Suppressor macrophage treated with lipopolysaccharide for 1 hour (primary cell): ENCODE data around the gene FIBCD1.

Experiments used
- DNase-seq, 3 donors: peaks; one replicate each; pipeline ENCODE4 v3.0.0-alpha.2; 2020 to 2022

The FIBCD1 gene

GRCh38 chr9:130905125-130905901 lies 33.7 kb downstream of the FIBCD1 start:
- DNase-seq, result peak in 2 of 3 donors; percentile 21 to 26

DNA sequence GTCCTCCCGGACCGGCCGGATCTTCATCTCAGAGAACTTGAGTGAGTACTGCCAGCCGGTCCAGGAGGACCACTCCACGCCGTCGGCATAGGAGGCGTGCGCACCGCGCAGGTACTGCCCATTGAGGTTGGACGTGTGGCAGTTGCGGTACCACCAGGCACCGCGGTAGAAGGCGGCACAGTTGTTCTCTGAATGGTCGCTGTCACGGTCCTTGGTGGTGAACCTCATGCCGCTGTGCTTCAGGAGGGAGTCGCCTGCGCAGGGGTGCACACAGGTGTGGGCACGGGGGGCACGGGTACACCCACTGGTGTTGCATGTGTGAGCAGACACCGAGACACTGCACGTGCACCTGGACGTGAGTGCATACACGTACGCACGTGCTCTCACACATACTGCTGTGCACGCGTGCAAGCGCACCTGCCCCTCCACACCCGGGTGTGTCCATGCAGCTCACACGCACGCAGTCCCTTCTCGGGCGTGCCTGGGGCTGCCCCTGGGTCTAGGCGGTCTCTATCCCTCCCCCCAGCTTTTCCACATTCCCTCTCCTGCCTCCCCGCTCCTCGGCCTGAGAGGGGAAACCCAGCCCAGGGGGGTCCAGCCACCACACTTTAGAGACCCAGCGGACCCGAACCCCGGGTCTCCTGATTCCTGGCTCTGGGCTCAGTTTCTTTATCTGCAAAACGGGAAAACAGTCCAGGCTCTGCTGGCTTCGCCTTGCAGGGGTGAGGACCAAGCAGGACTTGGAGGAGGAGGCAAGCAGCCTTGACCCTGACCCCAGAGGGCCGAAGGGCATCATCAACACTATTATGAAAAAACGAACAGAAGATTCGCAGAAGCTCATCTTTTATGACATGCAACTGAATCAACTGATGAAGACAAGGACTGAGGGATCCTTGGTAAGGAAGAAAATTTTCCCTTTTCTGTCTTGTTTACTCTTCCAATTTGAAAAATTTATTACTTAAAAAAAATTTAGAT lies 34.7 kb downstream of the FIBCD1 start:
- DNase-seq, result no peak

DNA sequence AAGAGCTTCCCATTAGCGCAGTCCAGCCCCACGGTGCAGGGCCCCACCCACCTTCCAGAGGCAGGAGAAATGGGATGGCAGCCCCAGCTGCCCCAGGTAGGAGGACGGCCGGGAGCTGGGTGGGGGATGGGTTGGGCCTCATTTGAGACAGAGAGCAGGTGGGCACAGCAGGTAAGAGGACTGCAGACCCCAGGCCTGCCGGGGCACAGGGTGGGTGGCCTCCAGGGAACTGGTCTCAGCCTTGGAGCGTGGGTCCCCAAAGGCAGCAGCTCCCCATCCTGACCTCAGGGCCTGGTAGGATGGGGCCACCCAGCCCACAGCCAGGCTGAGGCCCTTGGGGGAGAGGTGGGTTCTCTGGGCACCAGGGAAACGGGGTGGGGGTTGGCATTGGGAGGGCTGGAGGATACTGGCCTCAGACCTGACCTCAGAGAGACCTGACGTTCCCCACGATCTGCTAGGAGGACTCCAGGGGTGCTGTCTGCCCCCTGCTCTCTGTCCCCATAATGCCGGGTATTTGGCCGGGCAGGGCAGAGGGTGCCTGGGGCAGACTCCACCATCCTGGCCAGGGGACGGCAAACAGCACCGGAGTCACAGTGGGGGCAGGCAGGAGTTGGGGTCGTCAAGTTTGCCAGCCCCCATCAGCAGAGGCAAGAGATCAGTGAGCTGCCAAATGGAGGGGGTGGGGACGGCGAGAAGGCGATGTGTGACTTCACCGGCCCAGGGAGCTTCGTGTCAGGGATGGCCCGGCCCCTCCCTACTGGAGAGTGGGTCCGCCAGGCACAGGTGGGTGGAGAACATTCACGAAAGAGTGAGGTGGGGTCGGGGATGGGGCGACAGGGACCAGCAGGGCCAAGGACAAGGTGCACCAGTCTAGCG lies 35.6 kb downstream of the FIBCD1 start:
- no peak for DNase-seq

DNA sequence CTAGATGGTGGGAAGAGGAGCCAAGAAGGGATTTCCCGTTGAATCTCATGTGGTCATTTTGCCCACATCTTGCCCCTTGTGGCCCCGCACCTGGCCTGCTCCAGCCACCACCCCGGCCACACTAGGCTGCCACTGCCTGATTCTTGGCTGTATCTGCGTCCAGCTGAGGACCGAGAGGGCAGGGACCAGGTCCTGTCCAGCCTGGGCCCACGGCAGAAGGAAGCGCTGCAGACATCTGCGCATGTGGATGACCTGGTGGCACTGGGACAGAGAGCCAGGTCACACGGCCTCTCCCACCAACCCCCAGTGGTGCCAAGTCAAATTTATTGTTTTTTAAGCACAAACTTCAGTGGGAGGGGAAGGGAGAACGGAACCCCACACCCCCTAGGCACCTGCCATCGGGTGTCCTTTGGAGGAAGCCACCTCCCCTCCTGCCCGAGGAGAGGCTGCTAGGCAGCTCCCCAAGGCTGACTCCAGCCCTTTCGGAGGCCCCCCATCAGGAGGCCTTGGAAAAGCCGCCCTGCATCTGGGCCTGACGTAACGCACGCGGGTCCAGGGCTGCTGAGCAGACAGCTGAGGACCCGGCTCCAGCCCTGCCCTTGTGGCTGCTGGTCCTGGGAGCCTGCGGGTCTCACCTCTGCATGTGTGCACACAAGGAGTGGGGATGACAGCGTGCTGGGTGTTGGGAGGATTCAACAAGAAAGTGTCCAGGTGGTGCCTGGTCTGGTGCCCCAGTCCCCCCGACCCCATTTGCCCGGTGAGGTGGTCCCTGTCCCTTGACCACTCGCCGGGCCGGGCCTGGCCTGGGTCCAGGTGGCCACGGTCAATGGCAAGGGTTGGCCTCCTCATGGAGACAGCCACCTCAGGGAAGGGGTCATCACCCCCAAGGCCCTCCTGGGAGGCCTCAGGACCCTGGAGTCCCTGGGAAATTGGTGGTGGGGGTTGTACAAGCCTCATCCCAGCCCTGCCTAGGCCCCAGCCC lies 36.6 kb downstream of the FIBCD1 start:
- no peak for DNase-seq

GRCh38 chr9:130901498-130902203 lies 37.4 kb downstream of the FIBCD1 start:
- DNase-seq, result no peak

GRCh38 chr9:130900701-130901497 lies 38.1 kb downstream of the FIBCD1 start:
- no peak for DNase-seq

DNA sequence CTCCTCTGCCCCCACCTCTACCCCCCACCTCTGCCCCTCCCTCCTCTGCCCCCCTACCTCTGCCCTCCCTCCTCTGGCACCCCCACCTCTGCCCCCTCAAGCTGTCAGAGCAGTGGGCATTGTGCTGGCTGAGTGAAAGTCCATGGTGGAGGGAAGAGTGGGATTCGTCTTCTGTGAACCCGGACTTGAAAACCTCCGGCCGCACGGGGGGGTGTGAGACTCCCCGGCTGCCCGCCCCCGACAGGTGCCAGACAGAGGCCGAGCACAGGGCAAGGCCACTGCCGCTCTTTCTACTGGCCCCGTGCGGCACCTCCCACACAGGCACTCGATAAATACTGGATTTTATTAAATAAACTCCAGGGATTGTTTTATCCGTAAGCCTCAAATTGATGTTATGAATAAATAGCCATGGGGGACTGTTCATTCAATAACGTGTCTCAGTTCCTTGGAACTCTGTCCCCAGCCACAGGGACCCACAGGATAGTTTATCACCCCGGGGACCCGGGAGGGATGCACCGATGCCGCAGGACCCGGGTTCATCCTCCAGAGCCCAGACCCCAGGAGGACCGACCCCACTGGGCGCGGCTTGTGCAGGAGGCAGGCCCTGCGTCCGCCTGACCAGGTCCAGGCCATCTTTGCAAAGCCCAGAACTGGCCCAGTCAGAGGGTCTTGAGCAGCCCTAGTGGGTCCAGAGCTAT lies 39.8 kb downstream of the FIBCD1 start:
- no peak for DNase-seq

GRCh38 chr9:130898552-130898852 lies 40.5 kb downstream of the FIBCD1 start:
- no peak for DNase-seq

DNA sequence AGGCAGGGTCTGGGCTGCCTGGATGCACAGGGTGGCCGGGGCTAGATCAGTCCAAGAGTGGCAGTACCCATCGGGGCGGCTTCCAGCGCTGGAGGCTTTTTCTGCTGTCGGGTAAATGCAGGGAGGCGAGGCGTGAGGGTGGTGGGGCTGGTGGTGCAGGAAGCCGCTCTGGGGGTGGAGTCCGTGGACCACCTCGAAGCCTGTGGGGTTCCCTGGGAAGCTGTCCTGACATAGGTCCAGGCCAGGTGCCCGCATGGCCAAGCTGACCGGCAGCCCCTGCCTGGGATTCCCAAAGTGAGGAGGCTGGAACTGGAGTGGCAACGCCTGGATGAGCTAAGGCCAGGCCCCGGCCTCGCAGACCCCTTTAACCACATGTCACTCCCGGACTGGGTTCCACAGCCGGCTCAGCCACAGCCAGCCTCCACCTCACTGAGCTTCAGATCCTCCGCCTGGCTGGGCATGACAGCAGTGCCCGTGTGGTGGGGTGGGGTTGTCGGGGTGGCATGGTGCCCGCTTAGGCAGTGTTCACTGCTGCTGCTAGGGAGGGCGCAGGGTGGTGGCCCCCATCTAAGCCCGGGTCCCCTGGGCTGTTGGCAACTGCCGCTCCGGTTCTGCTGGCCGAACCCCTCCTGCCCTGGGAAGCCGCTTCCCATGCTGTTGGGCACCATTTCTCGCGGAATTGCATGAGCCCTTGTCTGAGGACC lies 41.0 kb downstream of the FIBCD1 start:
- no peak for DNase-seq

- DNase-seq, result no peak
Observed at GRCh38 chr9:130897105-130897751, 41.8 kb downstream of the FIBCD1 start.

- no peak for DNase-seq
Observed at GRCh38 chr9:130896233-130897014, 42.6 kb downstream of the FIBCD1 start, which contains the start of gene QRFP. Gene QRFP, minus strand, starts transcription at chr9:130896812. Its CDS starts 2,974 bp downstream, at chr9:130893838.

DNA sequence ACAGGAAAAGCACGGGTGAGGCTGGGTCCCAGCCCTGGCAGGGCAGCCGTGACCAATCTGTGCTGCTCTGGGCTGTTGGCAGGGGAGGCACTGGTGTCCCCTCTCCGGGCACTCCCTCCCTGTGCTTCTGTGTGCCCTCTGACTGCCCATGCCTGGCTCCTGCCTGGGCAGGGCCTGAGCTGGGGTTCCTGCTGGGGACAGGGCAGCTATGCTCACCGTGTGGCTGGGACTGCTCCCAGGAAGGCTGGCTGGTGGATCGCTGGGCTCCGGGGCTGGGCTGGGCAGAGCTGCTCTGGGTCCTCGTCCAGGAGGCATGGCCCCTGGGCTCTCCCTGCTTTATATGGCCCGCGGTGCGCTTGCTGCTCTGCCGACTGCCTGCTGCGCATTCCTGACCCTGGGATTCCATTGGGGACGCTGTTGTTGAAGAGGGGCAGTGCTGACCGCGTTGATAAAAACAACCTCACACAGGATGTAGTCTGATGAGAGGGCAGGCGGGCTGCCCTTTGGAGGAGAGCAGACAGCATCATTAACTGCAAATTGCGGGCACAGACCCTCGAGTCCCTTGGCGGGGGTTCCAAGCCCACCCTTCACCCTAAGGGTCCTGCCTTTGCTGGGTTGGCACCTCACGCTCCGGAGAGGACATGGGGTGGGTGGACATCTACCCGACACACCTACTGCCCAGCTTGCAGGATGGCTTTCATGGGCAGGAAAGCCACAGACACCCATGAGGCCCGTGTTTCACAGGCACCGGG lies 43.4 kb downstream of the FIBCD1 start:
- no peak for DNase-seq

DNA sequence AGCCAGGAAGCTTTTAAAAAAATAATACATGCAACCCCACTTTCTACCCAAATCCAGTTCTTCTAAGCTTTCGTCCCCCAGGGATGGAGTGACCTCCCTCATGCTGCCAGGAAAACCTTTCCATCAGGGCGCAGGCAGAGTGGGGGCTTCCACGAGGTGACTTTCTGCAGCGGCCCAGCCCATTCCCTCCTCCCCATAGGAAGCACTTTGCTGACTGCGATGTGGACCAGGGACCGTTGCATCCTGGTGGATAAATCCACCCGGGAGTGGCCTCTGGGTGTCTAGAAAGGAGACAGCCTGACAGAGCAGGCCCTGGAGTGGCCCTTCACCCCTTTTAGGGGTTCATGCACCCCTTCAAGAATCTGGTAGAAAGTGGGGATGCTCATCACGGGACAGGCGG lies 44.0 kb downstream of the FIBCD1 start:
- no peak for DNase-seq

- DNase-seq, result no peak
Observed at GRCh38 chr9:130894546-130894945, 44.5 kb downstream of the FIBCD1 start.

GRCh38 chr9:130893341-130894101 lies 45.5 kb downstream of the FIBCD1 start:
- DNase-seq, result peak; percentile 88 to 90 (median 89)
